HG03103 (cell line): ENCODE measurements around the gene PEX11B.

ENCODE experiments used
- ATAC-seq: cut with Tn5 transposase; IDR thresholded peaks from one replicate; pipeline ENCODE4 v1.9.1; 2021; ENCODE audit warnings: low read depth; ENCODE audit not compliant: unreplicated experiment

The PEX11B gene

GRCh38 chr1:145878724-145879123 is 39.8 kb downstream of the PEX11B start:
- no peak for ATAC-seq

DNA sequence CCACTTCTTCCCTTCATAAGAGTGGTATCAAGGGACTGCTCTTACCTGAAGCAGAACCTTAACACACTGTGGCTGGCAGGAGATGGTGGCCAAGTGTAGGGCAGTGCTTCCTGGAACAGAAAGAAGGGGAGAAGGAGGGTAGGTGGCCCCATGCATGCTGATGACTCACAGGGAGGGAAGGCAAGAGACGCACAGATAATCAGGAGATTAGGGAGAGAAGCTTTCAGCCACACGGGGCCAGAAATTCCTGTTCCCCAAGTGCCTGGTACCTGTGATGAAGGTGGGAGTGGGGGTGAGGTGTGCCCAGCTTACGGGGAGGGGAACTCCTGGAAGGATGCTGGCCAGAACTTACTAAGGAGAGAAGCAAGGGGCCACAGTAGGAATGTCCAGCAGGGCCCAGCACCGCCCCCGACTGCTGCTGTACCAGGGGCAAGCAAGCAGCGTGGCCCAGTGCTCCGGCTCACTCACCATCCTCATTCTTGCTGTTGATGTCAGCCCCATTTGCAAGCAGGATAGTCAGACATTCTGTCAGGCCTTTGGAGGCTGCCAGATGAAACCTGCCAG is 40.5 kb downstream of the PEX11B start:
- ATAC-seq = no peak

DNA sequence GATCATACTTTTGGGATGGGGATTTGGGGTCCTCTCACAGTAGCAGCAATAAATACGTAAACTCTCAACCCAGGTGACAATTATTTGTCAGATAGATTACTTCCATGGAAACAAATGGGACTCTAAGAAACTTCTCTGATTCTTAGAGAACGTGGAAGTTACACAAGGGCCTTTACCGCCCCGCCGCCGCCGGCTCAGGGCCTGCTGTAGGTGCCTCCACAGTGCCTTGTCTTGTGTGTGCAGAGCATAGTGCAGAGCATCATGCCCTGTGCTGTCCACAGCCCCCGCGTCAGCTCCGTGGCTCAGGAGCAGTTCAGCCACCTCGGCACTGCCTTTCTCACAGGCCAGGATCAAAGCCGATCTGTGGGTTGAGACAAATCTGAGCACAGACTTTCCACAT is 43.9 kb downstream of the PEX11B start:
- ATAC-seq = no peak

DNA sequence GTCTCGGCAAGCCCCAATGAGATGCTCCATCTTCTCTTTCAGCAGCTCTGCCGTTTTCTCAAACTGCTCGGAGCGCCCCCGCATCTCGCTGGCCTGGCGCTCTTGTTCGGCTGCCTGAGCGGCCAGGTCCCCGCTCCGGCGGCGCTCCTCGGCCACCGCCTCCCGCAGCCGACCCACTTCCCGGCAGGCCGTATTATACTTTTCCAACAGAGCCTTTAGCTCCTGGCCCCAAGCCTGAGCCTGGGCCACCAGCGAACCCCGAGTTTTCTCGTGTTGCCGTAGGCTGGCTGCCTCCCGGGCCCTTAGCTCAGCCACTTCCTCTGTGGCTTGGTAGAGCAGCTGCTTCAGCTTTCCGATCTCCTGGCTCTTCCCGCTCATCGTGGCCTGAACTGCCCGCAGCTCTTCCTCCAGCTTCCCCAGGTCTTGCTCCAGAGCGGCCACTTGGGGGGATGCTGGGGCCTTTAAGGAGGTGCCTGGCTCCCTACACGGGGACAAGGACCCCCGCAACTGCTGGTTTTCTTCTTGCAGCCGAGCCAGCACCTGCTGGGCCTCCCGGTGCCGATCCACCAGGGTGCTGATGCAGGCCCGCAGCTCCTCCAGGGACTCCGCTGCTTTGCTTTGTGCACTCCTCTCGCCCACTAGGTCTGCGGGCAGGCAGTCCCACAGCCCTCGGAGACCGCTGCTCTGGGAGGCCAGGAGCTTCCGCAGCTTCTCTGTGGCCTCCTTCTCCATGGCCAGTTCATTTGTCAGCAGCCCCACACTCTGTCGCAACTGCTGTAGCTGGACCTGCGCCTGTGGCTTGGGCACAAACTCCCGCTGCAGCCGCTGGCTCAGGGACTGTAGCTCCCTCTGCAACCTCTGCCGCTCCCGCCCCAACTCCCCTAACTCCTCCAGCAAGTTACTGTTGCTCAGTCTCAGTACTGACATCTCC is 46.3 kb downstream of the PEX11B start:
- no peak for ATAC-seq

GRCh38 chr1:145868232-145868631 is 50.3 kb downstream of the PEX11B start:
- no peak for ATAC-seq

DNA sequence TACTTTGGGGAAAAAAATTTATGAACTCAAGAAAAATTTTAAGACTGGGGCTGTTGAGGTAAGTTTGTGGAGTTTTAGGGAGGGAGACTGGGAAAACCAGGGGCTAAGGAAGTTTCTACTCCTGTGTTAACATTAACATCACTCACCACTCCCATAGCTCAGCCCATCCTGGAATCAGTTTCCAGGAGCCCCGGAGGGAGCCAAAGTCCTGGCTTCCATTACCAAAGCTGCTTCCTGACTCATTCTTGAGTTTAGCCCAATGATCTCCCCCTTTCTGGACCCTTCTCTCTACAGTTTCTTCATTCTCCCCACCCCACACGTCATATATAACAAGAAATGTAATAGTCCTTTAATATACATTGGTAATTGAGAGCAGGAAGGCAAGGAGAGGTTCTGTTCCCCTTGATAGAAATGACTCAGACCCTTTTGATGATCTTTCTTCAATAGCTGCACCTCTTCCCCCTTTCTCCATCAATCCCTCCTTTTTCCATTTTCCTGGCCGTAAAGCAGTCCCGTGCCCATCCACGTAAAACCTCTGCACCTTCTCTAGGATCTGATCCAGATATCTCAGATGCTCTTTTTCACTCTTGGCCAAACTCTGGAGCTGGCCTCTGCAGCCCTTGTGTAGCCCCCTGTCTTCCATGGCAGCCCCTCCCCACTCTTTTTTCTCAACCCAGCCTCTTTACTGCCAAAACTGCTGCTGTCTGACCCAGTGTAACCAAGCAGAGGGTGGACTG is 55.1 kb downstream of the PEX11B start:
- ATAC-seq = no peak
